Adipocyte (in vitro differentiated cells): ENCODE measurements around the gene WDR7.

Experiments
- DNase-seq: peaks from one replicate; pipeline ENCODE4 v3.0.0-alpha.2; 2015; ENCODE audit warnings: low read depth
- H3K27me3 ChIP-seq: replicated peaks from 2 replicates; pipeline ENCODE4 v1.7.0; 2013; ENCODE audit warnings: mild to moderate bottlenecking, low read length, moderate library complexity; ENCODE audit not compliant: control insufficient read depth, insufficient read depth
- H3K36me3 ChIP-seq: 2 replicates; pipeline ENCODE4 v1.7.0; 2013; ENCODE audit warnings: low read length, mild to moderate bottlenecking, moderate library complexity; ENCODE audit not compliant: control insufficient read depth, insufficient read depth, severe bottlenecking
- H3K4me1 ChIP-seq: 2 replicates; pipeline ENCODE4 v1.7.0; 2013; ENCODE audit warnings: mild to moderate bottlenecking, low read length, moderate library complexity; ENCODE audit not compliant: control insufficient read depth, insufficient read depth
- H3K4me3 ChIP-seq: 2 replicates; pipeline ENCODE4 v1.7.0; 2013; ENCODE audit warnings: mild to moderate bottlenecking, low read length, moderate library complexity
- H3K9ac ChIP-seq: 2 replicates; pipeline ENCODE4 v1.7.0; 2013; ENCODE audit warnings: mild to moderate bottlenecking, low read length, moderate library complexity
- H3K9me3 ChIP-seq: 2 replicates; pipeline ENCODE4 v1.7.0; 2013; ENCODE audit warnings: mild to moderate bottlenecking, low read length, moderate library complexity; ENCODE audit not compliant: control insufficient read depth

The WDR7 gene

DNA sequence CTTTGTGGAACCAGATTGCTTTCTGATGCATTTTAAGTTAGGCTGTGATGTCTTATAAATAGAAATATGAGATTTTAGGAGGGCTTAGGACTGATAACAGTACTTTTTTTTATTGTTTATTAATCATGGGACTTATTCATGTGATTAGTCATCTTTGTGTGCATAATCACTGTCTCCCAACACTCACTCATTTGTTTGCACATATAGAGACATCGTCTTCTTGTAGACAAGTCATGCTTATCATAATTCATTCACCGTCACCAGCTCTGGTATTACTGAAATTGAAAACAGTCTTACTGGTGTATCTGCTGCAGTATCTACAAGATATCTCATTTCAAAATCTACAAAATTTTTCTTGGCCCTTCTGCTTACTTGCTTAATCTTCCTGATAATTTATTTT is 45.8 kb downstream of the WDR7 start:
- Histone ChIP-seq H3K36me3 (peaks cover 12% of the 10 kb centered on the region), H3K4me1 (peaks cover 7% of the 10 kb centered on the region), H3K9me3 (no peaks in the 10 kb centered on the region), H3K9ac (no peak overlapping the region), H3K27me3 (no peaks in the 10 kb centered on the region), H3K4me3 (no peak overlapping the region)
- no peak for DNase-seq

DNA sequence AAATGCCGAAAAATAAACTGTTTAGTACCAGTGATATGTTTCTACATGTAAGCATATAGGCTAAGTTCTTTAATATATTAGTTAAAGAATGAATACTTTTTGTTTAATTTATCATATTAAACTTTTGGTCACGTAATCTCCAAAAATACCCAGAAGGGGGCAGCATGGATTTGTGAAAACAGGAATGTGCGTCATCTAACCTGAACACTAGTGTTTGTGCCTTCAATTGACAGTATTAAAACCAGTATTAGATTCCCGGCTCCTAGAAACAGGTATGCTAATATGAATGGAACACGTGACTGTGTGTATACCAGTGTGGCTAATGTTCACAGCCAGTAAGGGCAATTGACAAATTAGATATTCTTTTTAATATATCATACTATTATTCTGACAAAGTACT is 51.8 kb downstream of the WDR7 start:
- H3K9ac ChIP-seq, result no peak overlapping the region
- H3K4me3 ChIP-seq, result no peak overlapping the region
- DNase-seq, result peak; percentile 74

DNA sequence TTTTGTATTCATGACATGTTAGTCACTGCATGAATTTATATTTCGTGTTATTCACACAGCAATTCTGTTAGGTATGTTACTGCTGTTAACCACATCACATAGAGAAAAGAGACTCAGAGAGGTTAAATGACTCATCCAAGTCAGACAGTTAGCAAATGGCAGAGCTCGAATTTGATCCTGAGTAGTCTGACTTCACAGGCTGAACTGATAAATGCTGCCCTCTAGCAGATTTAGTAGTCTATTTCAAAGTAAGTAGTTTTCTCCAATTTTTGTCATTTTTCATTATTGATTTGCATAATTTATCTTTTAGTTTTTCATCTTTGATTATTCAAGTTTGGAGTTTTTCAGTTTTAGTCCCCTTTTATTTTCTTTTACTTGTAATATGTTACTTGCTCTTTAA is 58.3 kb downstream of the WDR7 start:
- no peaks in the 10 kb centered on the region for H3K27me3 ChIP-seq
- DNase-seq, result peak; percentile 50
- peaks cover 25% of the 10 kb centered on the region for H3K4me1 ChIP-seq
- H3K36me3 ChIP-seq, result no peaks in the 10 kb centered on the region
- no peak overlapping the region for H3K4me3 ChIP-seq
- H3K9me3 ChIP-seq, result no peaks in the 10 kb centered on the region
- no peak overlapping the region for H3K9ac ChIP-seq

More for the DNA sequence above, 51.8 kb downstream of the WDR7 start:
- Histone ChIP-seq H3K36me3 (no peaks in the 10 kb centered on the region), H3K4me1 (peaks cover 10% of the 10 kb centered on the region), H3K9me3 (no peaks in the 10 kb centered on the region), H3K27me3 (no peaks in the 10 kb centered on the region)

DNA sequence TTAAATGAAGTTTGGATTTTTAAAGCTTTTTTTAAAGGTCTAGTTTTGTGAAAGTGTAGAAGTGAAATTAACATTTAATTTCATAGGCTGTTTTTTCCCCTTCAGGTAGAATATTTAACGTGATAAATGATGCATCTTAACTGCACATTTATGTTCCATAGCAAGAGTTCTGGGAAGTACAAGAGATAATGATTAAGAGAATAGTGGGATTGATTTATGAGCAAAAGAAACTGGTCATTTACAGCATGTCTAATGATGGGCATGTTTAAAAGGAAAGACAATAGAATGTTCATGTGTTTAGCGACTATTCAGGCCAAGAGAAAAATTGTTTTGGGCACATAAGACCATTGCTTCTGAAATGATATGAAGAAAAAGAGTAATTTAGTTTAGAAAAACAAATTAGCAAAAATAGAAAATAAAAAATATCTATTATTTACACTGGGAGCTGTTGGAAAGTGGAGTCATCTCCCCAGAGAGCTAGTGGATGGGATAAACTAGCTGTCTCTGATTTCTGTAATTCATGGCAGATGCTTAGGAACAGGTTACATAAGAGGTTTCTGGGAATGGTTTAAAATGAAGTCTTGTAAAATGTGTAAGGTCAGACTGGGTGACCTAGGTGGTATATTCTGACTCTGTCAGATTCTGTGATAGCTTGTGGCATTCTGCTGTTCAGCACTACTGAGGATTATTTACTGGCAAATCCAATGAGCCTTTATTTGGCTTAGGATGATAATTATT is 60.7 kb downstream of the WDR7 start:
- Histone ChIP-seq H3K4me1 (peaks cover 26% of the 10 kb centered on the region), H3K9ac (no peak overlapping the region), H3K9me3 (no peaks in the 10 kb centered on the region), H3K27me3 (no peaks in the 10 kb centered on the region), H3K36me3 (no peaks in the 10 kb centered on the region), H3K4me3 (no peak overlapping the region)
- peak; percentile 34 for DNase-seq

DNA sequence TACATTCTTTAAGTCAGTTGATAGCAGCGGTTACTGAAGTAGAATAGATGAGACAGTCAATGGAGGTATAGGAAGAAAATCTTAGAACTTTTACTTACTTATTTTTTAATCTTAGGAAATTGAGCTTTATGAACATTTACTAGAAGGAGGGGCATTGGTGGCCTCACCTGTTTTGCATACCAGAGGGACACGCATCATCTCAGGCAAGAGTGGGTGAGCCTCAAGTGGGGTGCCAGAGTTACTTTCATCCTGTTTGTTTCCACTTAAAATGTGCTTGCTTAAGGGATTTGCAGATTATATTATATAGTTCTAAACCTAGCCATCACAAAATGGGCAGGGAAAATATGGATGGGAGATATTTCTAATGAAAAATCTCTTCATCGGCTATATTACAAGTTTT is 61.6 kb downstream of the WDR7 start:
- DNase-seq, result no peak
- H3K4me1 ChIP-seq, result peaks cover 26% of the 10 kb centered on the region
- no peak overlapping the region for H3K9ac ChIP-seq
- H3K4me3 ChIP-seq, result no peak overlapping the region
- no peaks in the 10 kb centered on the region for H3K36me3 ChIP-seq
- H3K9me3 ChIP-seq, result no peaks in the 10 kb centered on the region
- no peaks in the 10 kb centered on the region for H3K27me3 ChIP-seq

DNA sequence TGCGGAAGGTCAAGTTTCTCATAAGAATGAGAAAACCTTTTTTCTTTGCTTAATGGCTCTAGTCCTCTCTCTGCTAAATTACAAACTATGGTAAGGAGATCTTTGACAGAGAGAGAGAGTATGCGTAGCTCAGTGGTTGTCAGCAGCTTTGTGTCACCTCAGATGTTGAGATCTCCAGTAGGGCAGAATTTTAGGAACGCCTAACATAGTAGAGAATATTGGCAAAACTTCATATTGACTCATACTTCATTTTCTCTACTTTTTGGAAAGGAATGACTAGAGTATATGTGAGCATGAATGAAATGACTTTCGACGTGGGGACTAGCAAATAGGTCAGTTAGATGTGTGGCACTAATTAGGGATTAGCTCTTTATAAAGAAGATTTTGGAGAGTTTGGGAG is 64.0 kb downstream of the WDR7 start:
- Histone ChIP-seq H3K9ac (no peak overlapping the region), H3K36me3 (no peaks in the 10 kb centered on the region), H3K9me3 (no peaks in the 10 kb centered on the region), H3K4me1 (peaks cover 23% of the 10 kb centered on the region), H3K4me3 (no peak overlapping the region), H3K27me3 (no peaks in the 10 kb centered on the region)
- DNase-seq, result no peak

DNA sequence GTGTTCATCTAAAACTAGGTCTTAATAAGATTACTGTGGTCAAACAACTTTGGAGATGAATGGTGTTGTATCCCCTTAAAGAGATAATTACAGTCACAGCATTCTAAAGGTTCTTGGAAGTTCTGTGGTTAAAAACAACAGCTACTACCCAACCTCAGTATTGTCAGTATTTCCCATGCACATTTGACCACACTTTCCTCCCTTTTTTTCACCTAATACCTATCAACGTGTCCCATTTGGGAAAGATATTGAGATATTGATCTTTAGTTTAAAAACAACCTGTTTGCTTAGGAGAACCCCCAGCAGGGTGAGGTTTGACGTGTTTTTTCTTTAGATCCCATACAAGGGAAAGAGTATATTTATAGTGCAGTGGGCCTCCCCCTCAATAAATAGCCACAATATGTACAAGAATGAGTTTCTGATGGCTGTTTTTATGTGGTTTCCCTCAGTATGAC is 65.6 kb downstream of the WDR7 start:
- Histone ChIP-seq H3K9me3 (no peaks in the 10 kb centered on the region), H3K9ac (no peak overlapping the region), H3K27me3 (no peaks in the 10 kb centered on the region), H3K36me3 (no peaks in the 10 kb centered on the region), H3K4me3 (no peak overlapping the region), H3K4me1 (peaks cover 27% of the 10 kb centered on the region)
- no peak for DNase-seq

DNA sequence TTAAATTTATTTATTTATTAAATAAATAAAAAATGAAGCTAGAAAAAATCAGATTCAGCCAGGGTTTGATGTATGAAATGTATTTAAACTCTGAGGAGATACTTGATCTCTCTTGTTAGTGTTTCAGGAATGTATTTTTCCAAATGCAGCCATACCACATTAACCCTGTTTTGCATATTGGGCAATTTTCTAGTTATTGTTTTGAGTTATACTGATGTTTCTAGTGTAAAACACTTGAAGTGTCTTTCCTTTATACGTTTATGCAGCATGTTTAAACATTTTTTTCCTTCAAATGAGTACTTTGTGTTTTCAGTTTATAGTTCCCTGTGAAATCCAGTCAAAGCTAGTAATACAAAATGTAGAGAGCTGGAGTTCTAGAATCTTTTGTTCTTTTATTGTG is 69.9 kb downstream of the WDR7 start:
- H3K9me3 ChIP-seq, result no peaks in the 10 kb centered on the region
- no peaks in the 10 kb centered on the region for H3K27me3 ChIP-seq
- no peak overlapping the region for H3K4me3 ChIP-seq
- peaks cover 11% of the 10 kb centered on the region for H3K4me1 ChIP-seq
- peak; percentile 61 for DNase-seq
- no peak overlapping the region for H3K9ac ChIP-seq
- H3K36me3 ChIP-seq, result no peaks in the 10 kb centered on the region

DNA sequence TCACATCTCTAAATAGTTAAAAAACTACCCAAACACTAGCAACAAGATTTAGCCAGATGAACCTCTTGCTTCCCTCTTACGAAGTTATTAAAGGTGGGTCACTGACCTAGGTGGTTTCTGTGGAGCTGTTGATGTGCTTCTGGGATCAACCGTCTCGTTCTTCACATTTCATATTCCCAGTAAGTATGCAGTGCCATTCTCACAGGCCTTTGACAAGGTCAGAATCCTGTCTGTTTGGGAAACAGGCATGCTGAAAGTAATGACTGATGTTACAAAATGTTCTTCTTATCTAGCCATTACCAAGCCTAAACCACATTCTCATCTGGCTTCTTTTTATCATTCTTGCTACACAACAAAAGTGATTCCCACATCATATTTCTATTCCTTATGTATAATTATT is 70.3 kb downstream of the WDR7 start:
- peak; percentile 24 for DNase-seq
- H3K4me3 ChIP-seq, result no peak overlapping the region
- no peaks in the 10 kb centered on the region for H3K9me3 ChIP-seq
- no peaks in the 10 kb centered on the region for H3K27me3 ChIP-seq
- no peaks in the 10 kb centered on the region for H3K36me3 ChIP-seq
- peaks cover 11% of the 10 kb centered on the region for H3K4me1 ChIP-seq
- no peak overlapping the region for H3K9ac ChIP-seq

DNA sequence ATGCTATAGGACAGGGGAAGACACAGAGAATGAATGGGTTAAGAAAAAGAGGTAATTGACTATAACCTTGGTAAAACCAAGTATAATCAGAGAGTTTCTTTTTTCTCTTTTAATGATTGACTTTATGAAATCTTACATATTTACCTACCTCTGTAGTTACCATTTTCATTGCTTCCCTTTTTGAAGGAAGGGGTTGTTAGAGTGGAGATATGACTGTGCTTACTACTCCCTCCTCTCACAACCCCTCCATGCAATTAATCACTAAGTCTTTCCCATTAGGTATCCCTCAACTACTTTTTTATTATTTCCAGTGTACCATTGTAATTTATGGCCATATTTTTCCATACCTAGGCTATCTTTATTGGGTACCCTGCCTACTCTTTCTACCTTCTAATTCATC is 71.4 kb downstream of the WDR7 start:
- Histone ChIP-seq H3K9ac (no peak overlapping the region), H3K27me3 (no peaks in the 10 kb centered on the region), H3K4me3 (no peak overlapping the region), H3K36me3 (no peaks in the 10 kb centered on the region), H3K9me3 (no peaks in the 10 kb centered on the region), H3K4me1 (peaks cover 11% of the 10 kb centered on the region)
- DNase-seq, result no peak

DNA sequence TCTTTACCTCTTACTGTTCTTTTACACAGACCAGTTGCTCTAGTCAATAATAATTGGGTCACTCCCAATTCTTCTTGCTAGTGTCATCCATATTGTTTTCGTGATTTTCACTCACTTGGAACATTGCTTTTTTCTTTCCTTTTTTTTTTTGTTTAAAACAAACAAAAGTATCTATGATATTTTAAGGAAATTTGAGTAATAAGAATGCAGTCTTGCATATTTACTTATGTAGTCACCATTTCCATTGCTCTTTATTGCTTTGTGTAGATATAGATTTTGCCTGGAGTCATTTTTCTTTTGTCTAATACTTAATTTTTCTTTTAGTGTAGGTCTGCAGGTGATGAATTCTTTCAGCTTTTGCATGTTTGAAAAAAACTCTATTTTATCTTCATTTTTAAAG is 71.9 kb downstream of the WDR7 start:
- no peaks in the 10 kb centered on the region for H3K36me3 ChIP-seq
- peaks cover 11% of the 10 kb centered on the region for H3K4me1 ChIP-seq
- H3K9ac ChIP-seq, result no peak overlapping the region
- no peaks in the 10 kb centered on the region for H3K27me3 ChIP-seq
- H3K9me3 ChIP-seq, result no peaks in the 10 kb centered on the region
- no peak overlapping the region for H3K4me3 ChIP-seq
- DNase-seq, result peak; percentile 38

DNA sequence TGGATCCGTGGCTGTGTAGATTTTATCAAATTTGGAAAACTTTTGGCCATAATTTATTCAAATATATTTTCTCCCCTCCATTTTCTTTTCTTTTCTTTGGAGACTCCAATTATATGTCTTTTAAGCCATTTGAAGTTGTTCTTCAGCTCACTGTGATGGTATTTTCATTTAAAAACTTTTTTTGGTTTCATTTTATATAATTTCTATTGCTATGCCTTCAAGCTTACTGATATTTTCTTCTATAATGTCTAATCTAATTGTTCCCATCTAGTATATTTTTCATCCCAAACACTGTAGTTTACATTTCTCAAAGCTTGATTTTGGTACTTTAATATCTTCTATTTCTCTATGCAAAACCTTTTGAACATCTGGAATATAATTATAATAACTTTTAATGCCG is 72.5 kb downstream of the WDR7 start:
- no peak for DNase-seq
- Histone ChIP-seq H3K27me3 (no peaks in the 10 kb centered on the region), H3K4me3 (no peak overlapping the region), H3K4me1 (peaks cover 11% of the 10 kb centered on the region), H3K9me3 (no peaks in the 10 kb centered on the region), H3K36me3 (no peaks in the 10 kb centered on the region), H3K9ac (no peak overlapping the region)
